ENCODE measurements around the gene USPL1. TPM values are rescaled to one million over a fixed set of nuclear protein-coding genes. Genes with fewer than 3 reads are reported as not detected.

USPL1 gene
- total RNA-seq, 1 experiment from 2014 or later: 14.3 TPM

- ATAC-seq: no peak
- H3K4me1 Mint-ChIP-seq: peaks cover 9% of the 10 kb centered on the region
- H3K36me3 Mint-ChIP-seq: peaks cover 9% of the 10 kb centered on the region
- ChIA-PET POLR2A (interaction anchor here (1.1 kb wide), 1 partner anchor 173 kb away, joined by 3 read pairs; no protein-coding TSS in a partner anchor), CTCF (no interaction called here)
- no peaks in the 10 kb centered on the region for H3K9me3 Mint-ChIP-seq
- no peak overlapping the region for H3K4me3 Mint-ChIP-seq
- TF ChIP-seq FOXK1 (CRISPR knock-in tag; IDR thresholded peaks at IDR 0.05) (no peak), PRRX2 (CRISPR knock-in tag; IDR thresholded peaks at IDR 0.05) (no peak), HMGA2 (CRISPR knock-in tag; IDR thresholded peaks at IDR 0.05) (no peak), ZNF138 (CRISPR knock-in tag; conservative IDR thresholded peaks at IDR 0.05) (no peak), SMAD3 (CRISPR knock-in tag; IDR thresholded peaks at IDR 0.05; ENCODE audit: borderline replicate concordance) (no peak), E2F4 (CRISPR knock-in tag; IDR thresholded peaks at IDR 0.05; ENCODE audit: borderline replicate concordance, low read depth) (no peak), NR2C2 (CRISPR knock-in tag; IDR thresholded peaks at IDR 0.05) (no peak), IRF2 (CRISPR knock-in tag; IDR thresholded peaks at IDR 0.05; ENCODE audit: borderline replicate concordance, low read depth) (no peak), SP1 (CRISPR knock-in tag; conservative IDR thresholded peaks at IDR 0.05) (no peak), CREM (CRISPR knock-in tag; IDR thresholded peaks at IDR 0.05) (no peak), TEAD4 (CRISPR knock-in tag; IDR thresholded peaks at IDR 0.05) (no peak), ZNF219 (CRISPR knock-in tag; IDR thresholded peaks at IDR 0.05; ENCODE audit: borderline replicate concordance) (no peak), ZNF512 (CRISPR knock-in tag; IDR thresholded peaks at IDR 0.05; ENCODE audit: borderline replicate concordance) (no peak)
- no peak overlapping the region for H3K27ac Mint-ChIP-seq
- no peak for DNase-seq (ENCODE audit: low spot score)
- no peaks in the 10 kb centered on the region for H3K27me3 Mint-ChIP-seq (ENCODE audit: low read depth)
These were observed 638 bp downstream of the USPL1 start for GRCh38 chr13:30618186-30618929.

GRCh38 chr13:30618930-30619279 lies 1.2 kb downstream of the USPL1 start:
- TF ChIP-seq SMAD3 (CRISPR knock-in tag; IDR thresholded peaks at IDR 0.05; ENCODE audit: borderline replicate concordance): no peak
- TF ChIP-seq CBFB (CRISPR knock-in tag; IDR thresholded peaks at IDR 0.05; ENCODE audit: low read depth): no peak
- TF ChIP-seq RORB (CRISPR knock-in tag; IDR thresholded peaks at IDR 0.05): no peak
- no peak for TF ChIP-seq KAT7 (CRISPR knock-in tag; IDR thresholded peaks at IDR 0.05; ENCODE audit: borderline replicate concordance)
- TF ChIP-seq E2F4 (CRISPR knock-in tag; IDR thresholded peaks at IDR 0.05; ENCODE audit: borderline replicate concordance, low read depth): no peak
- no peak for TF ChIP-seq ERG (CRISPR knock-in tag; IDR thresholded peaks at IDR 0.05)
- no peak for TF ChIP-seq ZNF219 (CRISPR knock-in tag; IDR thresholded peaks at IDR 0.05; ENCODE audit: borderline replicate concordance)
- no peak for TF ChIP-seq MAX (CRISPR knock-in tag; IDR thresholded peaks at IDR 0.05)
- H3K4me3 Mint-ChIP-seq: no peak overlapping the region
- peaks cover 9% of the 10 kb centered on the region for H3K4me1 Mint-ChIP-seq
- H3K27ac Mint-ChIP-seq: no peak overlapping the region
- H3K9me3 Mint-ChIP-seq: no peaks in the 10 kb centered on the region
- ChIA-PET CTCF (no interaction called here), POLR2A (no interaction called here)
- H3K36me3 Mint-ChIP-seq: peaks cover 12% of the 10 kb centered on the region
- ATAC-seq (no peak), DNase-seq (ENCODE audit: low spot score) (no peak)
- H3K27me3 Mint-ChIP-seq (ENCODE audit: low read depth): no peaks in the 10 kb centered on the region

Measured in WTC11 (cell line).